ENCODE measurements around the gene SNAPIN.
"Not testable (repeated sequence)": the region's sequence is repeated elsewhere in the genome, so short reads cannot be mapped to it uniquely, and the experiment has no call there.

DNA sequence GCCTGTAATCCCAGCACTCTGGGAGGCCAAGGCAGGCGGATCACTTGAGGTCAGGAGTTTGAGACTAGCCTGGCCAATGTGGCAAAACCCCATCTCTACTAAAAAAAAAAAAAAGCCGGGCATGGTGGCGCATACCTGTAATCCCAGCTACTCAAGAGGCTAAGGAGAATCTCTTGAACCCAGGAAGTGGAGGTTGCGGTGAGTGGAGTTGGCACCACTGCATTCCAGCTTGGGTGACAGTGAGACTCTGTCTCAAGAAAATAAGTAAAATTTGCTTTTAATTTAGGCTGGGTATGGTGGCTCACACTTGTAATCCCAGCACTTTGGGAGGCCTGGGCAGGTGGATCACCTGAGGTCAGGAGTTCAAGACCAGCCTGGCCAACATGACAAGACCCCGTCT lies 18.3 kb upstream of the SNAPIN start:
- TF ChIP-seq, protein P1, sequence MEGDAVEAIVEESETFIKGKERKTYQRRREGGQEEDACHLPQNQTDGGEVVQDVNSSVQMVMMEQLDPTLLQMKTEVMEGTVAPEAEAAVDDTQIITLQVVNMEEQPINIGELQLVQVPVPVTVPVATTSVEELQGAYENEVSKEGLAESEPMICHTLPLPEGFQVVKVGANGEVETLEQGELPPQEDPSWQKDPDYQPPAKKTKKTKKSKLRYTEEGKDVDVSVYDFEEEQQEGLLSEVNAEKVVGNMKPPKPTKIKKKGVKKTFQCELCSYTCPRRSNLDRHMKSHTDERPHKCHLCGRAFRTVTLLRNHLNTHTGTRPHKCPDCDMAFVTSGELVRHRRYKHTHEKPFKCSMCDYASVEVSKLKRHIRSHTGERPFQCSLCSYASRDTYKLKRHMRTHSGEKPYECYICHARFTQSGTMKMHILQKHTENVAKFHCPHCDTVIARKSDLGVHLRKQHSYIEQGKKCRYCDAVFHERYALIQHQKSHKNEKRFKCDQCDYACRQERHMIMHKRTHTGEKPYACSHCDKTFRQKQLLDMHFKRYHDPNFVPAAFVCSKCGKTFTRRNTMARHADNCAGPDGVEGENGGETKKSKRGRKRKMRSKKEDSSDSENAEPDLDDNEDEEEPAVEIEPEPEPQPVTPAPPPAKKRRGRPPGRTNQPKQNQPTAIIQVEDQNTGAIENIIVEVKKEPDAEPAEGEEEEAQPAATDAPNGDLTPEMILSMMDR (IDR thresholded peaks at IDR 0.05; ENCODE audit: low read length) = not testable (repeated sequence)
- not testable (repeated sequence) for TF ChIP-seq EZH2phosphoT487 (IDR thresholded peaks at IDR 0.05; ENCODE audit: low read length)

Data from MM.1S (cell line).